H9 (cell line): ENCODE measurements around the gene RBMXL2. TPM values are rescaled to one million over a fixed set of nuclear protein-coding genes. Genes with fewer than 3 reads are reported as not detected.

Source experiments
- DNase-seq: peaks from one replicate; pipeline ENCODE4 v3.0.0-alpha.2; 2017
- H2AFZ ChIP-seq: one replicate; pipeline ENCODE4 v1.6.1; 2013; ENCODE audit warnings: mild to moderate bottlenecking, low read length, control low read depth, moderate library complexity
- H2AK5ac ChIP-seq: 2 replicates; pipeline ENCODE4 v1.6.1; 2013; ENCODE audit warnings: low read length, control low read depth, mixed read lengths; ENCODE audit not compliant: insufficient read length
- H2BK120ac ChIP-seq: one replicate; pipeline ENCODE4 v1.6.1; 2013; ENCODE audit warnings: low read depth, mild to moderate bottlenecking, low read length, control low read depth, inconsistent platforms; ENCODE audit not compliant: poor library complexity, severe bottlenecking
- H2BK12ac ChIP-seq: 2 replicates; pipeline ENCODE4 v1.6.1; 2013; ENCODE audit warnings: low read length, control low read depth, mixed read lengths, low read depth; ENCODE audit not compliant: insufficient read length
- H2BK15ac ChIP-seq: 2 replicates; pipeline ENCODE4 v1.6.1; 2013; ENCODE audit warnings: low read depth, low read length, control low read depth
- H2BK20ac ChIP-seq: one replicate; pipeline ENCODE4 v1.6.1; 2013; ENCODE audit warnings: low read depth, mild to moderate bottlenecking, low read length, control low read depth, inconsistent platforms; ENCODE audit not compliant: poor library complexity, severe bottlenecking
- H2BK5ac ChIP-seq: 2 replicates; pipeline ENCODE4 v1.6.1; 2013; ENCODE audit warnings: low read length, control low read depth, mixed read lengths; ENCODE audit not compliant: insufficient read length
- H3K14ac ChIP-seq: 2 replicates; pipeline ENCODE4 v1.6.1; 2013; ENCODE audit warnings: low read length, control low read depth; ENCODE audit not compliant: insufficient read depth
- H3K18ac ChIP-seq: 2 replicates; pipeline ENCODE4 v1.6.1; 2013; ENCODE audit warnings: low read depth, mild to moderate bottlenecking, mixed read lengths, low read length, control low read depth; ENCODE audit not compliant: insufficient read length
- H3K23ac ChIP-seq: 2 replicates; pipeline ENCODE4 v1.6.1; 2013; ENCODE audit warnings: low read length, control low read depth, mixed read lengths, low read depth; ENCODE audit not compliant: insufficient read length
- H3K23me2 ChIP-seq: 2 replicates; pipeline ENCODE4 v1.6.1; 2013; ENCODE audit warnings: low read depth, mild to moderate bottlenecking, mixed read lengths, low read length, control low read depth; ENCODE audit not compliant: insufficient read length, poor library complexity, severe bottlenecking
- H3K27ac ChIP-seq: 2 replicates; pipeline ENCODE4 v1.5.1; 2013; ENCODE audit warnings: low read length, control low read depth, mixed read lengths, low read depth; ENCODE audit not compliant: insufficient read length
- H3K27me3 ChIP-seq: 2 replicates; pipeline ENCODE4 v1.6.1; 2013; ENCODE audit warnings: low read length, control low read depth, inconsistent platforms; ENCODE audit not compliant: insufficient read depth
- H3K4ac ChIP-seq: 2 replicates; pipeline ENCODE4 v1.6.1; 2013; ENCODE audit warnings: low read depth, mild to moderate bottlenecking, control low read depth, inconsistent platforms, low read length, moderate library complexity
- H3K4me1 ChIP-seq: 2 replicates; pipeline ENCODE4 v1.6.1; 2013; ENCODE audit warnings: low read length, control low read depth, inconsistent platforms; ENCODE audit not compliant: insufficient read depth
- H3K4me2 ChIP-seq: 2 replicates; pipeline ENCODE4 v1.6.1; 2013; ENCODE audit warnings: low read length, control low read depth, mixed read lengths; ENCODE audit not compliant: insufficient read length, insufficient read depth
- H3K56ac ChIP-seq: 2 replicates; pipeline ENCODE4 v1.6.1; 2013; ENCODE audit warnings: low read depth, mild to moderate bottlenecking, mixed read lengths, low read length, control low read depth; ENCODE audit not compliant: insufficient read length
- H3K79me1 ChIP-seq: 2 replicates; pipeline ENCODE4 v1.6.1; 2013; ENCODE audit warnings: low read depth, mild to moderate bottlenecking, moderate library complexity, low read length, control low read depth, inconsistent platforms; ENCODE audit not compliant: insufficient read depth, poor library complexity, severe bottlenecking
- H3K79me2 ChIP-seq: 2 replicates; pipeline ENCODE4 v1.6.1; 2013; ENCODE audit warnings: low read length, control low read depth, inconsistent platforms; ENCODE audit not compliant: insufficient read depth
- H3K9ac ChIP-seq: 2 replicates; pipeline ENCODE4 v1.6.1; 2013; ENCODE audit warnings: low read length, control low read depth, mixed read lengths; ENCODE audit not compliant: insufficient read length; ENCODE audit errors: extremely low read depth
- H3K9me3 ChIP-seq: one replicate; pipeline ENCODE4 v1.6.1; 2013; ENCODE audit warnings: low read depth, low read length, inconsistent platforms; ENCODE audit not compliant: control insufficient read depth
- H3T11ph ChIP-seq: one replicate; pipeline ENCODE4 v1.6.1; 2013; ENCODE audit warnings: mild to moderate bottlenecking, low read length, control low read depth, inconsistent platforms
- H4K20me1 ChIP-seq: one replicate; pipeline ENCODE4 v1.6.1; 2013; ENCODE audit not compliant: control insufficient read depth, insufficient read length, insufficient read depth
- H4K5ac ChIP-seq: 2 replicates; pipeline ENCODE4 v1.6.1; 2013; ENCODE audit warnings: low read depth, mild to moderate bottlenecking, mixed read lengths, low read length, control low read depth; ENCODE audit not compliant: insufficient read length
- H4K8ac ChIP-seq: replicated peaks from 2 replicates; pipeline ENCODE4 v1.6.1; 2013; ENCODE audit warnings: low read length, control low read depth, mixed read lengths, low read depth; ENCODE audit not compliant: insufficient read length
- H4K91ac ChIP-seq: 2 replicates; pipeline ENCODE4 v1.6.1; 2013; ENCODE audit warnings: low read depth, mild to moderate bottlenecking, moderate library complexity, mixed read lengths, low read length, control low read depth; ENCODE audit not compliant: insufficient read length
- H3K27ac Mint-ChIP-seq, 3 experiments: 2 replicates in 2 of 3; 3 replicates in 1 of 3; pipeline ENCODE4 v1.8.0; 2020 to 2021; ENCODE audit warnings: mixed read lengths in 3 of 3, mild to moderate bottlenecking in 1 of 3, moderate library complexity in 1 of 3
- H3K27me3 Mint-ChIP-seq: 2 replicates; pipeline ENCODE4 v1.8.0; 2021; ENCODE audit warnings: low read depth, mild to moderate bottlenecking, moderate library complexity, mixed read lengths
- H3K36me3 Mint-ChIP-seq, 3 experiments: 2 replicates in 2 of 3; 3 replicates in 1 of 3; pipeline ENCODE4 v1.8.0; 2020 to 2021; ENCODE audit warnings: low read depth in 3 of 3, mixed read lengths in 3 of 3; ENCODE audit not compliant: insufficient read depth in 1 of 3
- H3K4me1 Mint-ChIP-seq, 2 experiments: 2 replicates each; pipeline ENCODE4 v1.8.0; 2020; ENCODE audit warnings: mixed read lengths in 2 of 2
- H3K4me3 Mint-ChIP-seq, 2 experiments: 2 replicates in 1 of 2; 3 replicates in 1 of 2; pipeline ENCODE4 v1.8.0; 2020 to 2021; ENCODE audit warnings: mild to moderate bottlenecking in 2 of 2, mixed read lengths in 2 of 2, moderate library complexity in 1 of 2
- H3K9me3 Mint-ChIP-seq, 2 experiments: 2 replicates in 1 of 2; 3 replicates in 1 of 2; pipeline ENCODE4 v1.8.0; 2020; ENCODE audit warnings: mild to moderate bottlenecking in 2 of 2, mixed read lengths in 2 of 2, moderate library complexity in 1 of 2
- WGBS: extraction: QIAGEN DNeasy Blood & Tissue Kit; methylation state at CpG from one replicate; pipeline ENCODE4 v1.1.7; 2013; ENCODE audit warnings: missing lambda C conversion rate, low lambda C conversion rate, mixed read lengths; ENCODE audit not compliant: insufficient read length; ENCODE audit errors: extremely low coverage; 5-methylcytosine and 5-hydroxymethylcytosine counted together
- total RNA-seq: library from RNA; stranded (reverse); gene quantifications from 2 replicates; pipeline ENCODE4 v1.2.1, GENCODE V29; 2021
- TF ChIP-seq, protein P1 (sequence below): fragments of 200-600 bp; sonication (generic); conservative IDR thresholded peaks from 3 replicates; pipeline ENCODE4 v1.8.0; 2021; ENCODE audit warnings: antibody characterized with exemption, mild to moderate bottlenecking

RBMXL2 gene
- total RNA-seq, 1 experiment from 2014 or later = not detected

DNA sequence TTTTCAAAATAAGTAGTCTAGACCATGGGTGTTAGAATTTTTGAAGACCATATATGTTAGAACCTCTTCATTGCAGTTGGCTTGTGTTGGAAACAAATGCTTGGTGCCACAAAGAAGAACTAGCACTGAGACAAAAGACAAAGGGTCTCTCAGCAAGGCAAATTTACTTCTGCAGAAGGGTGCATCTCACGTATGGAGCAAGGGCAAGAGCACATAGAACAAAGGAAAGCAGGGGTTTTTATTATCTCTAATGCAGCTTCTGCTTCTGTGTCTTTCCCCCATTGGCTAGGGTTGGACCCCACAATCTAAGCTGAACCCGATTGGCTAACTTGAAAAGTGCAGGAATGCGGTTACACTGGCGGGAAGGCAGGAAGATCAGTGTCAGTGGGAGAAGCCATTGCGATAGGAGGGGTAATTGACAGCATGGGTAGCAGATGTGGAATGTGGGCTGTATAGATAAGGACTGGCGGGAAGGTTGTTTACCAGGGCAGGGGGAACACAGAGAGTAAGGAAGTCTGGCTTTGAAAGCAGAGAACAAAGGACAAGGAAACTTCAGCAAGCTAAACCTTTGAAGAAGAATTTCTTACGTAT, 9.2 kb upstream of the RBMXL2 start:
- DNase-seq = peak; percentile 33
- no peaks in the 10 kb centered on the region for H3K27me3 ChIP-seq
- H3K27ac ChIP-seq = peak overlapping the region; percentile 23
- no peaks in the 10 kb centered on the region for H3K23me2 ChIP-seq
- H2BK5ac ChIP-seq = no peak overlapping the region
- H4K20me1 ChIP-seq = no peaks in the 10 kb centered on the region
- no peak overlapping the region for H2BK120ac ChIP-seq
- no peak overlapping the region for H2BK12ac ChIP-seq
- H3K23ac ChIP-seq = no peak overlapping the region
- peak overlapping the region in 1 of 3 experiments; percentile 15; a peak in 1 of 7 replicates for H3K27ac Mint-ChIP-seq
- no peak overlapping the region for H3K18ac ChIP-seq
- H3K14ac ChIP-seq = no peak overlapping the region
- no peak overlapping the region for H4K8ac ChIP-seq
- H3K79me1 ChIP-seq = no peaks in the 10 kb centered on the region
- H3K27me3 Mint-ChIP-seq = no peaks in the 10 kb centered on the region
- no peak overlapping the region for H3K4me2 ChIP-seq
- H4K5ac ChIP-seq = no peak overlapping the region
- TF ChIP-seq, protein P1, sequence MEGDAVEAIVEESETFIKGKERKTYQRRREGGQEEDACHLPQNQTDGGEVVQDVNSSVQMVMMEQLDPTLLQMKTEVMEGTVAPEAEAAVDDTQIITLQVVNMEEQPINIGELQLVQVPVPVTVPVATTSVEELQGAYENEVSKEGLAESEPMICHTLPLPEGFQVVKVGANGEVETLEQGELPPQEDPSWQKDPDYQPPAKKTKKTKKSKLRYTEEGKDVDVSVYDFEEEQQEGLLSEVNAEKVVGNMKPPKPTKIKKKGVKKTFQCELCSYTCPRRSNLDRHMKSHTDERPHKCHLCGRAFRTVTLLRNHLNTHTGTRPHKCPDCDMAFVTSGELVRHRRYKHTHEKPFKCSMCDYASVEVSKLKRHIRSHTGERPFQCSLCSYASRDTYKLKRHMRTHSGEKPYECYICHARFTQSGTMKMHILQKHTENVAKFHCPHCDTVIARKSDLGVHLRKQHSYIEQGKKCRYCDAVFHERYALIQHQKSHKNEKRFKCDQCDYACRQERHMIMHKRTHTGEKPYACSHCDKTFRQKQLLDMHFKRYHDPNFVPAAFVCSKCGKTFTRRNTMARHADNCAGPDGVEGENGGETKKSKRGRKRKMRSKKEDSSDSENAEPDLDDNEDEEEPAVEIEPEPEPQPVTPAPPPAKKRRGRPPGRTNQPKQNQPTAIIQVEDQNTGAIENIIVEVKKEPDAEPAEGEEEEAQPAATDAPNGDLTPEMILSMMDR = no peak
- no peak overlapping the region for H3K56ac ChIP-seq
- H3K4me1 Mint-ChIP-seq = peaks cover 5 to 7% of the 10 kb centered on the region in 2 experiments
- H3K4ac ChIP-seq = no peak overlapping the region
- no peak overlapping the region for H4K91ac ChIP-seq
- no peak overlapping the region for H3K9ac ChIP-seq
- no peak overlapping the region for H2BK20ac ChIP-seq
- H2AFZ ChIP-seq = no peak overlapping the region
- H3K9me3 ChIP-seq = no peaks in the 10 kb centered on the region
- H3K36me3 Mint-ChIP-seq = peaks cover 5 to 17% (median 15%) of the 10 kb centered on the region in 3 experiments
- H3K79me2 ChIP-seq = no peaks in the 10 kb centered on the region
- H3K4me1 ChIP-seq = no peaks in the 10 kb centered on the region
- peaks cover 15 to 22% of the 10 kb centered on the region in 2 experiments for H3K9me3 Mint-ChIP-seq
- no peak overlapping the region for H2AK5ac ChIP-seq
- no peak overlapping the region for H2BK15ac ChIP-seq
- no peak overlapping the region for H3K4me3 Mint-ChIP-seq
- H3T11ph ChIP-seq = no peak overlapping the region
- WGBS = no CpG with 5 or more reads among the region's 7 CpGs
